GM21717 (cell line): Measurements from ENCODE around the gene ADAM22.

Experiments used
- ATAC-seq: cut with Tn5 transposase; IDR thresholded peaks from one replicate; pipeline ENCODE4 v1.9.1; 2021; ENCODE audit warnings: mild to moderate bottlenecking, moderate library complexity; ENCODE audit not compliant: unreplicated experiment

The ADAM22 gene

DNA sequence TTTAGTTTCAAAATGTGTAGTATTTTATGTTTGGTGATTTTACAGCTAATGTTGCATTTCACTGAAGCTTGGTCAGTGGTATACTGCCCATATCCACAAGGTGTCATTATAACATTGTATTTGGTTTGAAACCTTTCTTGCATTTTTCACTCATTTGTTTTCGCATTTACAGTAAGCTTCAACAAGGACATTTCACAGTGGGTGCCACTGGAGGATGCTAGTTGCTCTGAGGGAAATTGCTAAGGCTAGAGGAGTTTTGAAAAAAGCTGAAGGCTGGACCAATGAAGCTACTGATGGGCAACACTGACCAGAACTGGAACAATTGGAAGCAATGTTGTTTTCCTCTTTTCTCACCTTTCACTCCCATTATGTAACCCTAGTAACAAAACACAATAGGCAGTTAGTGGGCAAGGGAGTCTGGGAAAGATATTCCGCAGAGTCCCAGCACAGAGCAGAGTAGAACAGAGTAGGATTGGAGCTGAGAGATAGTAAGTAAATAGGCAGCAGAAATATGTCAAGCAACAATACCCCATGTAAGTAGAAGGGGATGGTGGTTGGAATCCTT lies 309.4 kb downstream of the ADAM22 start:
- ATAC-seq = peak; percentile 70

- no peak for ATAC-seq
Measured at GRCh38 chr7:88244258-88244657, 310.2 kb downstream of the ADAM22 start.
